GM13976 (cell line): ENCODE measurements around the gene BCL2L1.

ENCODE experiments used
- DNase-seq: peaks from one replicate; pipeline ENCODE4 v3.0.0; 2012; ENCODE audit warnings: low spot score
- in situ Hi-C: fragments of 300-500 bp; cut with MboI; formaldehyde crosslinking; loops from one replicate; pipeline ENCODE4 v1.12.0; 2022; ENCODE audit warnings: low sequenced_read_pairs, mixed read lengths, inconsistent platforms; ENCODE audit not compliant: unreplicated experiment
- TF ChIP-seq, protein P1 (sequence below): IDR thresholded peaks from 2 replicates; pipeline ENCODE4 v1.5.1; 2012; ENCODE audit warnings: borderline replicate concordance, mild to moderate bottlenecking; ENCODE audit not compliant: insufficient read depth; ENCODE audit errors: extremely low read depth, missing control alignments, control extremely low read depth

BCL2L1 gene

DNA sequence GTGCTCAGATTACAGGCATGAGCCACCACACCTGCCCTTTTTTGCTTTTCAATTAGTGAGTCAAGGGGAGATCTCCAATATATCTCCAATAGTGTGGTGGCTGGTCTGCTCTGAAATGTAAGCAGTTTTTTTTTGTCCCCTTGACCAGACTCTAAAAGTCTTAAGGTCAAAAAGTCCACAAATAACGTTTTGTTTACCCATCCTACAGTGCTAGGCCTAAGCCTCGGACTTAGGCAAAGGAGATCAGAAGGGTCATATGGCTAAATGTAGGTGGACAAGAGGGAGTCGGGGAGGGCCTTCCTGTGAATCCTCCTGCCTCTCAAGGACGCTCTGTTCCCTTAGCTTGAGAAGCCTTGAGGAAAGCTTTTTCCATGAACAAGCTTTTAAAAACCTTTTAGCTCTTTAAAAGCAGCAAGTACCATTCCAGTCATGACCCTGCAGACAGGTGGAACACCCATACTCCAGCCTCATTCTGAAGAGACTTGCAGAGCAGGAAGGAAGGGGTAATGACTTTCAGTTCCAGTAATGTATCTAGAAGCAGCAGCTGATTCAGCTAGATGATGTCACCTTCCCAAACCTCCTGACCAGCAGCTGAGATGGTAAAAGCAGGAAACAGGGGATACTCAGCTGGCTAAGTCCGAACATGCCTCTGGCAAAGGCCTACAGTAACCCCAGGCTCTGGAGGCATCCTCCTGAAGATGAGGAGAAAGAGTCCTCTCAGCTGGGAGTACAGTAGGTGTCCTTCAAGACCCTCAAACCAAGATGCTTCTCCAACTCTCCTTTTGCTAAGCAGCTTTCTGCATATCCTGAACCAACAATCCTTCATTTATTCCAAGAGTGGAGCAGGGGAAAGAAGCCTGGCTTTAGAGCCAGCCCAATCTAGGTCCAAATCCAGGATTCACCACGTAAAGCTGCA, 23.6 kb downstream of the BCL2L1 start:
- in situ Hi-C loops, result no loop called here
- TF ChIP-seq, protein P1, sequence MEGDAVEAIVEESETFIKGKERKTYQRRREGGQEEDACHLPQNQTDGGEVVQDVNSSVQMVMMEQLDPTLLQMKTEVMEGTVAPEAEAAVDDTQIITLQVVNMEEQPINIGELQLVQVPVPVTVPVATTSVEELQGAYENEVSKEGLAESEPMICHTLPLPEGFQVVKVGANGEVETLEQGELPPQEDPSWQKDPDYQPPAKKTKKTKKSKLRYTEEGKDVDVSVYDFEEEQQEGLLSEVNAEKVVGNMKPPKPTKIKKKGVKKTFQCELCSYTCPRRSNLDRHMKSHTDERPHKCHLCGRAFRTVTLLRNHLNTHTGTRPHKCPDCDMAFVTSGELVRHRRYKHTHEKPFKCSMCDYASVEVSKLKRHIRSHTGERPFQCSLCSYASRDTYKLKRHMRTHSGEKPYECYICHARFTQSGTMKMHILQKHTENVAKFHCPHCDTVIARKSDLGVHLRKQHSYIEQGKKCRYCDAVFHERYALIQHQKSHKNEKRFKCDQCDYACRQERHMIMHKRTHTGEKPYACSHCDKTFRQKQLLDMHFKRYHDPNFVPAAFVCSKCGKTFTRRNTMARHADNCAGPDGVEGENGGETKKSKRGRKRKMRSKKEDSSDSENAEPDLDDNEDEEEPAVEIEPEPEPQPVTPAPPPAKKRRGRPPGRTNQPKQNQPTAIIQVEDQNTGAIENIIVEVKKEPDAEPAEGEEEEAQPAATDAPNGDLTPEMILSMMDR, result no peak
- DNase-seq, result peak; percentile 77

DNA sequence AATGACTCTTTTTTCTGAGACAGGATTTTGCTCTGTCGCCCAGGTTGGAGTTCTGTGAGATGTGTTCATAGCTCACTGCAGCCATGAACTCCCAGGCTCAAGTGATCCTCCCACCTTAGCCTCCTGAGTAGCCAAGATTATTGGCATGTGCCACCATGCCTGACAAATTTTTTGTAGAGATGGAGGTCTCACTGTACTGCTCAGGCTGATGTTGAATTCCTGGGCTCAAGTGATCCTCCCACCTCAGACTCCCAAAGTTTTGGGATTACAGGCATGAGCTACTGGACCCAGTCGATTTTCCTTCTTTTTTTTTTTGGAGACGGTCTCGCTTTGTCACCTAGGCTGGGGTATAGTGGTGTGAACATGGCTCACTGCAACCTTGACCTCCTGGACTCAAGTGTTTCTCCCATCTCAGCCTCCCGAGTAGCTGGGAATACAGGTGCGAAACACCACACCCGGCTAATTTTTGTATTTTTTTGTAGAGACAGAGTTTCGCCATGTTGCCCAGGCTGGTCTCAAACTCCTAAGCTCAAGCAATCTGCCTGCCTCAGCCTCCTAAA, 24.3 kb downstream of the BCL2L1 start:
- DNase-seq, result no peak
- in situ Hi-C loops, result no loop called here
- TF ChIP-seq, protein P1, result no peak

DNA sequence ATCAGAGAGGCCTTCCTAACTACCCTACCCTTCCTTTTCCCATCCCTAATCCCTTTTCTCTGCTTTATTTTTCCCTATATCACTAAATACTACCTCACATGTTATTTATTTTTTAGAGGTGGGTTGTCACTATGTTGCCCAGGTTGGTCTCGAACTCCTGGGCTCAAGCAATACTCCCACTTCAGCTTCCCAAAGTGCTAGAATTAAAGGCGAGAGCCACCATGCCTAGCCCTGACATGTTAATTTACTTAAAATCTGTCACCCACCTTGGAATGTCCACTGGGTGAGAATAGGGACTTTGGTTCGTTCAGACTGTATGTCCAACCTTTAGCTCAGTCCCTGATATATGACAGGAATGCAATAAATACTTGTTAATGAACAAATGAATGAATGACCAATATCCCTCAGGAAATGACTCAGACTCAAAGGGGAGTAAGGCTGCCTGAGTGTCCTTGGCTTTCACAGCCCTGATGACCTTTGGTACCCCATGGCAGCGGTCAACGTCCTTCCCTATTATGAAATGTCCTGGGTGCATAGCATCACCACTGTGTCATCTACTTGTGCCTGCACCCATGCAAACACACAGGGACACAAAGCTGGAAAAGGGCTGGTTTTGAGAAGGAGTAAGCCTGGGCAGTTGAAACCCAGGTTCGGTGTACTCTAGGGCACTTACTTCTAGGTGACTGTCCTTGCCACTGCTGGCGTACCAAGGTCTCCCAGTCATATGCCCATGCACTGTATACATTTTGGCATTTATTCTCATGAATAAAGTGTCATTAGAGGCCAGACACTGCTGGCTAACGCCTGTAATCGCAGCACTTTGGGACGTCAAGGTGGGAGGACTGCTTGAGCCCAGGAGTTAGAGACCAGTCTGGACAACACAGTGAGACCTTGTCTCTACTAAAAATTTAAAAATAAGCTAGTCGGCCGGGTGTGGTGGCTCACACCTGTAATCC, 26.5 kb downstream of the BCL2L1 start:
- DNase-seq, result no peak
- in situ Hi-C loops, result no loop called here

DNA sequence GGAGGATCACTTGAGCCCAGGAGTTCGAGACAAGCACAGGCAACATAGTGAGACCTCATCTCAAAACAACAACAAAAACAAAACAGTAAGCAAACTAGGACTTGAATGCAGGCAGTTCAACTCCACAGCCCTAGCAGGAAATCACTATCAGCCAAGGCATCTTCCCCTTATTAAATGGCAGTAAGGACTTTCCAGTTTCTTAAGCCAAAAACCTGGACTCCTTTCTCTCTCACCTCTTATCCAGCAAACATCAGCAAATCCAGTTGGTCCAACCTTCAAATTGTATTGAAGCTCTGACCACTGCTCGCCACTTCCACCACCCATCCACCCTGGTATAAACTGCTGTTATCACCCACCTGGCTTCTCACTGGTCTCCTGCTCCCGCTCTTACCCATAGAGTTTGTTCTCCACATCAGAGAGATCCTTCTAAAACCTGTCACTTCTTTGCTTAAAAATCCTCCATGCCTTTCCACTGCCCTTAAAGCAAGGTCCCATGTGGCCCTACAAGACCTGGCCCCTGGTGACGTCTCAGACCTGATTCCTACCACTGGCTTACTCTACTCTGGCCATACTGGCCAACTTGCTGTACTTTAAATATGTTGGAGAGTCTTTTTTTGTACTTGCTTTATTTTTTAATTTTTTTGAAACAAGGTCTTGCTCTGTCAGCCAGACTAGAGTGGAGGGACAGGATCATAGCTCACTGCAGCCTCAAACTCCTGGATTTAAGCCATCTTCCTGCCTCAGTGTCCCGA, 27.6 kb downstream of the BCL2L1 start:
- in situ Hi-C loops, result no loop called here
- TF ChIP-seq, protein P1, result no peak
- no peak for DNase-seq

More for the DNA sequence above, 26.5 kb downstream of the BCL2L1 start:
- TF ChIP-seq, protein P1, result no peak

DNA sequence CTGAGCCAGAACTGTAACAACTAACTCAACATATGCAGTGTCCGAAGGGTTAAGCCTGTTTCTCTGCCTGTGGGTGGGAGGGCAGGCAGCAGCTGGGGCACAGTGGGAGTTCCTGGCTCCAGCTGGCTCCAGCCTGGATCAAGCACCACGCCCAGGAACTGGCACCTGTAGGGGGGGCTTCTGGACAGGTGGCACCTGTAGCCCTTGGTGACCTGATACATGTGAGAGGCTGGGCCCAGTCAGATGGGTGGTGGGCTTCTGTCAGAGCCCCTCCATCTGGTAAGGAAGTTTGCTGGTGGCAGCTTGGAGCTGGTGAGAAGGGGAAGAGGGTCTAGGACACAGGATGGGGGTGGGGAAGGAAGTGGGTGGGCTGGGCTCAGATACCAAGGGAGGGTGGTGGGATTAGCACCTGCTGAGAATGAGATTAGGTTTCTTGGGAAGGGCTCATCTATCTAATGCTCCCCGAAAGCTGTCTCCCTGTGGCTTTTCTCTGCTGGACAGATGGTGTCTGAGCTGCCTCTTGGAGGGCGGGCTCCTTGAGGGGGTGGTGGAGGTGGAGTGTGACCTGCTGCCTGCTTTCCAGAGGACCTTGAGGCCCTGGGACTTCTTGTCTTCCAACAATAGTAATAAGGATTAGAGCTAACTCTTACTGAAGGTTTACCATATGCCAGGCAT, 28.5 kb downstream of the BCL2L1 start:
- DNase-seq, result no peak
- in situ Hi-C loops, result no loop called here
- TF ChIP-seq, protein P1, result no peak
